MM.1S (cell line): ENCODE measurements around the gene MLPH.

Experiments
- CTCF ChIP-seq: fragments of 300-600 bp; sonication (generic); IDR thresholded peaks from 2 replicates; pipeline ENCODE4 v1.5.1; 2016; ENCODE audit warnings: antibody characterized with exemption, low read length, mixed read lengths
- EZH2 ChIP-seq: fragments of 300-600 bp; sonication (generic); optimal IDR thresholded peaks from 2 replicates; pipeline ENCODE3; 2017; ENCODE audit warnings: low read depth, mild to moderate bottlenecking, antibody characterized with exemption, low read length, mixed read lengths
- EZH2phosphoT487 ChIP-seq: fragments of 300-600 bp; sonication (generic); IDR thresholded peaks from 2 replicates; pipeline ENCODE4 v1.6.1; 2018; ENCODE audit warnings: antibody characterized with exemption, low read length

GRCh38 chr2:237441605-237442274 lies 45.3 kb upstream of the MLPH start:
- no peak for TF ChIP-seq CTCF
- no peak for TF ChIP-seq EZH2
- TF ChIP-seq EZH2phosphoT487: no peak
